ENCODE results near the gene CFAP74.

- no peak for TF ChIP-seq POLR2A (IDR thresholded peaks at IDR 0.05)
- no peak for TF ChIP-seq CTCF (IDR thresholded peaks at IDR 0.05)
- no peak for TF ChIP-seq EP300 (IDR thresholded peaks at IDR 0.05)
- TF ChIP-seq POLR2AphosphoS5 (IDR thresholded peaks at IDR 0.05): no peak
These were observed 34.1 kb downstream of the CFAP74 start for GRCh38 chr1:1969505-1969900.

All from sigmoid colon (tissue), 4 donors.